Measurements from ENCODE around the gene KLF2.

- TF ChIP-seq, protein P1, sequence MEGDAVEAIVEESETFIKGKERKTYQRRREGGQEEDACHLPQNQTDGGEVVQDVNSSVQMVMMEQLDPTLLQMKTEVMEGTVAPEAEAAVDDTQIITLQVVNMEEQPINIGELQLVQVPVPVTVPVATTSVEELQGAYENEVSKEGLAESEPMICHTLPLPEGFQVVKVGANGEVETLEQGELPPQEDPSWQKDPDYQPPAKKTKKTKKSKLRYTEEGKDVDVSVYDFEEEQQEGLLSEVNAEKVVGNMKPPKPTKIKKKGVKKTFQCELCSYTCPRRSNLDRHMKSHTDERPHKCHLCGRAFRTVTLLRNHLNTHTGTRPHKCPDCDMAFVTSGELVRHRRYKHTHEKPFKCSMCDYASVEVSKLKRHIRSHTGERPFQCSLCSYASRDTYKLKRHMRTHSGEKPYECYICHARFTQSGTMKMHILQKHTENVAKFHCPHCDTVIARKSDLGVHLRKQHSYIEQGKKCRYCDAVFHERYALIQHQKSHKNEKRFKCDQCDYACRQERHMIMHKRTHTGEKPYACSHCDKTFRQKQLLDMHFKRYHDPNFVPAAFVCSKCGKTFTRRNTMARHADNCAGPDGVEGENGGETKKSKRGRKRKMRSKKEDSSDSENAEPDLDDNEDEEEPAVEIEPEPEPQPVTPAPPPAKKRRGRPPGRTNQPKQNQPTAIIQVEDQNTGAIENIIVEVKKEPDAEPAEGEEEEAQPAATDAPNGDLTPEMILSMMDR (IDR thresholded peaks at IDR 0.05), result no peak
- TF ChIP-seq POLR2A (IDR thresholded peaks at IDR 0.05), result no peak
These were observed 518 bp downstream of the KLF2 start for GRCh38 chr19:16325161-16325527.
